Bronchial epithelial cell (primary cell): ENCODE results near the gene REEP1. TPM values are rescaled to one million over a fixed set of nuclear protein-coding genes. Genes with fewer than 3 reads are reported as not detected.

Experiments used
- DNase-seq: peaks from one replicate; pipeline ENCODE4 v3.0.0-alpha.2; 2010; ENCODE audit warnings: low read depth
- FAIRE-seq: peaks from 2 replicates; lab custom pipeline; 2011; peaks lifted over from hg19 to GRCh38; lab: Jason Lieb, UNC
- H3K27me3 ChIP-seq: 2 replicates; pipeline ENCODE4 v1.5.1; 2011; ENCODE audit warnings: low read length; ENCODE audit not compliant: control insufficient read depth, insufficient read depth
- H3K36me3 ChIP-seq: 2 replicates; pipeline ENCODE4 v1.5.1; 2011; ENCODE audit warnings: low read length; ENCODE audit not compliant: control insufficient read depth, insufficient read depth
- H3K4me3 ChIP-seq: 2 replicates; pipeline ENCODE4 v1.5.1; 2011; ENCODE audit warnings: mild to moderate bottlenecking, low read depth, low read length, control low read depth
- CTCF ChIP-seq: IDR thresholded peaks from 2 replicates; pipeline ENCODE4 v1.5.1; 2011; ENCODE audit warnings: mild to moderate bottlenecking, moderate library complexity, low read length, control low read depth, inconsistent platforms; ENCODE audit not compliant: insufficient read depth, severe bottlenecking
- total RNA-seq: library from RNA; depleted of rRNA; stranded (reverse); fragments of >200 nt; gene quantifications from 2 replicates; pipeline ENCODE4 v1.2.1, GENCODE V29; 2014

Gene REEP1
- total RNA-seq, 1 donor from 2014 or later: under 0.01 TPM

- TF ChIP-seq CTCF: no peak
- FAIRE-seq: no peak
- no peaks in the 10 kb centered on the region for H3K36me3 ChIP-seq
- no peak overlapping the region for H3K4me3 ChIP-seq
- DNase-seq: no peak
- H3K27me3 ChIP-seq: no peaks in the 10 kb centered on the region
Measured at GRCh38 chr2:86241611-86242010, 95.8 kb downstream of the REEP1 start.

- DNase-seq (no peak), FAIRE-seq (no peak)
- Histone ChIP-seq H3K4me3 (no peak overlapping the region), H3K27me3 (no peaks in the 10 kb centered on the region), H3K36me3 (no peaks in the 10 kb centered on the region)
- no peak for TF ChIP-seq CTCF
Measured at GRCh38 chr2:86240251-86240650, 97.2 kb downstream of the REEP1 start.

GRCh38 chr2:86239745-86240144 lies 97.7 kb downstream of the REEP1 start:
- FAIRE-seq: no peak
- no peaks in the 10 kb centered on the region for H3K27me3 ChIP-seq
- DNase-seq: no peak
- no peaks in the 10 kb centered on the region for H3K36me3 ChIP-seq
- TF ChIP-seq CTCF: no peak
- H3K4me3 ChIP-seq: no peak overlapping the region

- FAIRE-seq (no peak), DNase-seq (no peak)
- no peaks in the 10 kb centered on the region for H3K36me3 ChIP-seq
- no peaks in the 10 kb centered on the region for H3K27me3 ChIP-seq
- H3K4me3 ChIP-seq: no peak overlapping the region
- TF ChIP-seq CTCF: no peak
Measured at GRCh38 chr2:86239326-86239725, 98.1 kb downstream of the REEP1 start.

- Histone ChIP-seq H3K27me3 (no peaks in the 10 kb centered on the region), H3K36me3 (no peaks in the 10 kb centered on the region), H3K4me3 (no peak overlapping the region)
- no peak for TF ChIP-seq CTCF
- DNase-seq: peak; percentile 22
- no peak for FAIRE-seq
Measured at GRCh38 chr2:86238354-86238753, 99.1 kb downstream of the REEP1 start.

GRCh38 chr2:86237172-86237571 lies 100.3 kb downstream of the REEP1 start:
- TF ChIP-seq CTCF: no peak
- Histone ChIP-seq H3K36me3 (no peaks in the 10 kb centered on the region), H3K27me3 (no peaks in the 10 kb centered on the region), H3K4me3 (no peak overlapping the region)
- DNase-seq (no peak), FAIRE-seq (no peak)
